Epidermal melanocyte (primary cell): Measurements from ENCODE around the gene RFX2.
"Not testable (repeated sequence)": the region's sequence is repeated elsewhere in the genome, so short reads cannot be mapped to it uniquely, and the experiment has no call there.

Source experiments
- DNase-seq: peaks from one replicate; pipeline ENCODE4 v3.0.0; 2011; ENCODE audit warnings: low spot score; ENCODE audit not compliant: insufficient read length

RFX2 gene

GRCh38 chr19:5973376-5973775, 136.9 kb downstream of the RFX2 start:
- no peak for DNase-seq

GRCh38 chr19:5972355-5972731, 138.0 kb downstream of the RFX2 start:
- DNase-seq: no peak

- DNase-seq: no peak
These were observed 138.5 kb downstream of the RFX2 start for GRCh38 chr19:5971714-5972354.

- DNase-seq: no peak
These were observed 140.8 kb downstream of the RFX2 start for GRCh38 chr19:5969476-5969875.

GRCh38 chr19:5968431-5969373, 141.6 kb downstream of the RFX2 start:
- DNase-seq: no peak

GRCh38 chr19:5967994-5968430, 142.3 kb downstream of the RFX2 start:
- DNase-seq: peak; percentile 94

GRCh38 chr19:5967571-5967970, 142.7 kb downstream of the RFX2 start:
- no peak for DNase-seq

- no peak for DNase-seq
These were observed 143.4 kb downstream of the RFX2 start for GRCh38 chr19:5966941-5967340.

- no peak for DNase-seq
These were observed 144.1 kb downstream of the RFX2 start for GRCh38 chr19:5966215-5966614.

- no peak for DNase-seq
These were observed 145.3 kb downstream of the RFX2 start for GRCh38 chr19:5964816-5965565.

GRCh38 chr19:5963855-5964254, 146.4 kb downstream of the RFX2 start:
- no peak for DNase-seq

- not testable (repeated sequence) for DNase-seq
These were observed 147.0 kb downstream of the RFX2 start for GRCh38 chr19:5963259-5963658.

- DNase-seq: peak; percentile 82
These were observed 148.0 kb downstream of the RFX2 start for GRCh38 chr19:5961969-5962945.

GRCh38 chr19:5961641-5961968, 148.7 kb downstream of the RFX2 start:
- not testable (repeated sequence) for DNase-seq

- no peak for DNase-seq
These were observed 150.0 kb downstream of the RFX2 start for GRCh38 chr19:5960005-5961001.

GRCh38 chr19:5959260-5960004, 150.9 kb downstream of the RFX2 start:
- DNase-seq: no peak

GRCh38 chr19:5958851-5959122, 151.5 kb downstream of the RFX2 start:
- no peak for DNase-seq

GRCh38 chr19:5958074-5958850, 152.0 kb downstream of the RFX2 start:
- DNase-seq: no peak
